Brain pericyte (primary cell): ENCODE data around the gene NR1D2.

Experiments
- DNase-seq: peaks from one replicate; pipeline ENCODE4 v3.0.0-alpha.2; 2012; ENCODE audit warnings: low read depth, low spot score

NR1D2 gene

DNA sequence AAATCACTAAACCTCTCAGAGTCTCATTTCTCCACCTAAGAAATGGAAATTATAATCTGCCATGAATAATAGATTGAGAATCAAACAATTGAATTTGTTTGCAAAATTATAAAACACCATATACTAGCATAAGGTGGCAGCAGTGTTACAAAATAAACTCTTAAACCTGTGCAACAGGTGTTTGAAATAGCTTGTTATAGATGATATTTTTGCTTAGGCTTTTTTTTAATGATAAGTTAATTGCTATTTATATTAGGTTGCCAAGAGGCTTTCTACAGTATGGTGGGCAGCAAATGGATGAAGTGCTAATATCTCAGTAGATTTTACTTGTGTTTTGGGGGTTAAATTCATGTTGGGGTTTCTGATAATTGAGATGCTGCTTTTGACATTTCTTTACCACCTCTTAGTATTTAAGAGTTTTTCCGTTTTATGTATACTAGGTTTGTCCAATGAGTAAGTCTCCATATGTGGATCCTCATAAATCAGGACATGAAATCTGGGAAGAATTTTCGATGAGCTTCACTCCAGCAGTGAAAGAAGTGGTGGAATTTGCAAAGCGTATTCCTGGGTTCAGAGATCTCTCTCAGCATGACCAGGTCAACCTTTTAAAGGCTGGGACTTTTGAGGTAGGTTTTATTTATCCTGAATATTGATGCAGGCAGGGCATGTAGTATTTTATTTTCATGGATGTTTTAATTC is 19.6 kb downstream of the NR1D2 start:
- no peak for DNase-seq

DNA sequence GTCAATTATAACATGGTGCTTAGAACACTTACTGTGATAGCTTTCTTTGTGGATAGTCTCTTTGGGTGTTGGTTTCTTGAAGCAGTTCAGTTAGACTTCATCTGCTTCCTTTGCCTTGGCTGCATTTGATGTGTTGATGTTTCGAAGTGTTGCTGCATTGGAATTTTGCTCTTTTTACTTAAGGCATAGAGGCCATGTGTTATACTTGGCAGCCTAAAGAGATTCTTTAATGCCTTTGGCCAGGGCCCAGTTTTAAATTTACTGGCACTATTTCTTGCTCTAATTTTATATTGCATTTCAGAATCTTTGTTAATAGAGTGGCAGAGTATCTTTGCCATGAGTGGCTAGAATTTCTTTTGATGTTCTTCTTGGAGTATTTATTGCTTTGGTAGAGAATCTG is 21.2 kb downstream of the NR1D2 start:
- DNase-seq = no peak

DNA sequence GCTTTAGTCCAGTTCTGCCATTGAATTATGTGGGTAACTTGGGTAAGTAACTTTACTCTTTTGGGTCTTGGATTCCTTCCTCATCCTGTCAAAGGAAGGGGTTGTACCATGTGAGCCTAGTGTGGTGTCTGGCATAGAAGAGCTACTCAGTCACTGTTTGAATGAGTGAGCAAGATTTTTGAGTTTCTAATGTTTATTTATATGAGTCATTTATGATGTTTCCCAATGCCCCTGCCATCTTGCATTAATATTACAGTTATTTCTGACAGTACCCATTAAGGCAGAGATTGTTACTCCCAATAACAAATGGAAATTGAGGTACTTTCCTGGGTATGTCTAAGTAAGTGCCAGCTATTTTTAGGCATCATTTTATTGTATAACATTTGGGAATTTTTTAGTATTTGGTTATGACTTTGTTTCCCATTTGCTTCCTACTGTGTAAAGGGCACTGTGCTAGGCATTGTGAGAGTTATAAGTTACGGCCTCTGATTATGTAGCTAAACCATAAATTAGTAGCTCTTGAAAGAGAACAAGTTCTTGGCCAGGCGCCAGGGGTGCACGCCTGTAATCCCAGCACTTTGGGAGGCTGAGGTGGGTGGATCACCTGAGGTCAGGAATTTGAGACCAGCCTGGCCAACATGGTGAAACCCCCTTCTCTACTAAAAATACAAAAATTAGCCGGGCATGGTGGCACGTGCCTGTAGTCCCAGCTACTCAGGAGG is 23.5 kb downstream of the NR1D2 start:
- no peak for DNase-seq

DNA sequence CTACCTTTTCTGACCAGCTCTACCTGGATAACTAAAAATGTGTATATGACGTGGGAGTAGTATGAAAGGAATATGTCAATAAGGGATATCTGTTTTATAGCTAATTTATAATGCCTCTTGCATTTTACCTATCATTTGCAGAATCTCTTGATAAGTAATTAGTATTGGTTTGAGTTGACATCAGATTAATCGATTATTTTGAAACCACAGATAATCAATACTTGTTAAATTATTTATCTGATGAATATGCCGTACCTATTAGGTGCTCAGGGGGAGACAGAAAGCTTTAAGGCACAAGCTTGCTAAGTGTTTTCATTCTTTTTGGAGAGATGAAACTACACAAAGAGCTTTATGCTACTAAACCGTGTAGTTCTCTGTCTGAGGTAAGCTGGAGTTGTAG is 24.3 kb downstream of the NR1D2 start:
- no peak for DNase-seq

DNA sequence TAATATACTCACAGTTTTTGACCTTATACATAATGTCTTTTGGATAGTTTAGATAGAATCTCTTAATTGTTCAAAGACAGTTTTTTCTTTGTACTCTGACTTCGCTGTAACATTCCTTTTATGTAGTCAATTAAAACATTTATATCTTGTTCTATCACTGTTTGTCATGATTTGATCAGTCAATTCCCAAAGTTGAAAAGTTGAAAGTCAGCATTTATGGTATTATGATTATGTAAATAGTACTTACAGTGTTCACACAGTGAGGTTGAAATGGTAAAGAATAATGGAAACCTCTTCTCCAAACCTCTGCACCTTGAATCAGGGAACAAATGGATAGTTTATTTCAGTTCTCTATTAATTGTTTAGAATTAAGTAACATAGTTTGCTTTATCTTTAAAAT is 26.6 kb downstream of the NR1D2 start:
- DNase-seq = no peak

DNA sequence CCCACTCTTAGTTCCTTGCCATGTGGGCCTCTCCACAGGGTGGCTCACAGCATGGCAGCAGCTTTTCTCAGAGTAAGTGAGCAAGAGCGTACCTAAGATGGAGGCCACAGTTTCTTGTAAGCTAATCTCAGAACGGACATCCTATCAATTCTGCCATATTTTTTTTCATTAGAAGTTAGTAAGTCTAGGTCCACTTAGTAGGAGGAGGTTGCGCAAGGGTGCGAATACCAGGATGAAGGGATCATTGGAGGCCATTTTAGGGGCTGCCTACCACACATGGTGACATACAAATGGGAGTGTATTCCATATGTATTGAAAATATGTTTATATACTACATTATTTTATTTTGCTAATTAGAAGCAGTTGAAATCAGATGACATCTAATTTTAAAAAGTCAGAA is 31.5 kb downstream of the NR1D2 start:
- no peak for DNase-seq

DNA sequence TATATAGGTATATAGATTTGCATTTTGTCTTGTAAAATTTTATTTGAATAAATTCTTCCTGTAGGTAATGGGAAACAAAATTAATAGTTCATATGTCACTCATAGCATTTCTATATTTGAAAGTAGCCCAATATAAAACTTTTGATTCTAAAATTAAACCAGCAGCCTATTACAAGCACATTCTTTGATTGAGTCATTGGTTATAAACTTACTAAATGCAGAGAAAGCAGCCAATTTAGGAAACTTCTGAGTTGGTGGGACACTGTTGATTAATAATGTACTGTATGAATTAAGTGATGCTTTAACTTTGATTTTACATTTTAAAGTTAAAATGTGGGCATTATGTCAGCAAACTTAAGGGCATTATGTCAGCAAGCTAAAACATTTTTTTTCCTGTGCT is 34.5 kb downstream of the NR1D2 start:
- DNase-seq = no peak

DNA sequence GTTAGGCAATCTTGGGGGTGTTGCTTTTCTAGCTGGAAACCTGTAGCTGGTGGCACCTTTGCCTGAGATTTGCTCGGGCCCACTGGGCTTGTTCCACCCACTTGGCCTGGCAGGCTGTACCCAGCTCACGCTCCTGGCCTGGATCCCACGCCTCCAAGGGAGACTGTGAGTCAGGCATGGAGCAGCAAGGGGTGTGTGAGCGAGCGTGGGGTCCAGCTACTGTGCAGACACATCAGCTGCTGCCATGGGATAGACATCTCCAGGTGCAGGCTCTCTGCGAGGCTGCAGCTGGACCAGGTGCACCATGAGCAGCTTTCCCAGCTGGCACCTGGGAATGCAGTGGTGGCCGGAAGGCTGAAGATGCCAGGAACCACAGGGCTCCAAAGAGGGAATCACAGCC is 36.0 kb downstream of the NR1D2 start:
- no peak for DNase-seq

DNA sequence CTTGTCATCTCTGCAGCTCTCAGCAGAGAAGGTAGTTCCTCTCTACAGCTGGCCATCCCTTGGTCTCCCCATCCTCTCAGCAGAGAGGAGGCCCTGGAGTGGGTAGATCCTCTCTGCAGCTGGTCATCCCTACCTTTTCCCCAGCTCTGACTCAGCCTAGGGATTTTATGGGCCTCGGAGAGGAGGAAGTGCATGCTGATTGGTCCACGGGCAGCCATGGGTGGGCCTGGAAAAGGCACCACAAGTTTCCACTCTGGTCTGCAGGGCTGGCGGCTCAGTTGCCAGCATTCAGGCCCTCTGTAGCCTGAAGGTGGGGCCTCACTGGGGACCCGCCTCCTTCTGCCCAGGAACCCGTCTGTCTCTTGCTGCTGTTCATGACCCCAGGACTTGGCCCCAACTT is 36.9 kb downstream of the NR1D2 start:
- DNase-seq = no peak

DNA sequence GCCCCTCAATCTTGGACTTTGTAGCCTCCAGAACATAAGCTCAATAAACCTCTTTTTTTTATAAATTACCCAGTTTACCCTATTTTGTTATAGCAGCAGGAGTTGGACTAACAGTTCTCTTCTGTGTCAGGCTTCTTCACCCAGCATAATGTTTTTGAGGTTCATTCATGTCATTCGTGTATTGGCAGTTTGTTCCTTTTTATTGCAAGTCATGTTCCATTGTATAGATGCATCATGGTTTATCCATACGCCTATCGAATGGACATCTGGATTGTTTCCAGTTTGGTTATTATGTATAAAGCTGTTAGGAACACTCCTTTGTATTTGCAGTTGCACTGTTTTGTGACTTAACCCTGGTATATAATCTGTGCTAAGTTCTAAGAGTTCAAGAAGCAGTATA is 39.8 kb downstream of the NR1D2 start:
- DNase-seq = no peak

DNA sequence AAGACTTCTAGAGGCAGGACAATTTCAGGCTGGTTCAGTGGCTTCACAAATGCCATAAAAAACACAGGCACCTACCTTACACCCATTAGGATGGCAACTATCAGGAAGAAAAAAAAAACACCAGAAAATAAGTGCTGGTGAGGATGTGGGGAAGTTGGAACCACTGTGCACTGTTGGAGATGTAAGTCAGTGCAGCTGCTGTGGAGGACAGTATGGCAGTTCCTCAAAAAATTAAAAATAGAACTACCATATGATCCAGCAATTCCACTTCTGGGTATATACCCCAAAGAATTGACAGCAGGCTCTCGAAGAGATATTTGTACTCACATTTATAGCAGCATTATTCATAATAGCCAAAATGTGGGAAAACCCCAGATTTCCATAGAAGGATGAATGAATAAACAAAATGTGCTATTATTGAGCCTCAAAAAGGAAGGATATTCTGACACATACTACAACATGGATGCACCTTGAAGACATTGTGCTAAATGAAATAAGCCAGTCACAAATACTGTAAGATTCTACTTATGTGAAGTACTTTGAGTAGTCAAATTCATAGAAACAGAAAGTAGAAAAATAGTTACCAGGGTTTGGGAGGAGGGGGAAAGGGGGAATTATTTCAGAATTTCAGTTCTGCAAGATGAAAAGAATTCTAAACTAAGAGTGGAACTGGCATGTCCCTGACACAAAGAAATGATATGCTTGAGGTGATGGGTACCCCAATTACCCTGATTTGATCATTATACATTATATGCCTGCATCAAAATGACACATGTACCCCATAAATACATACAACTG is 40.9 kb downstream of the NR1D2 start:
- no peak for DNase-seq

DNA sequence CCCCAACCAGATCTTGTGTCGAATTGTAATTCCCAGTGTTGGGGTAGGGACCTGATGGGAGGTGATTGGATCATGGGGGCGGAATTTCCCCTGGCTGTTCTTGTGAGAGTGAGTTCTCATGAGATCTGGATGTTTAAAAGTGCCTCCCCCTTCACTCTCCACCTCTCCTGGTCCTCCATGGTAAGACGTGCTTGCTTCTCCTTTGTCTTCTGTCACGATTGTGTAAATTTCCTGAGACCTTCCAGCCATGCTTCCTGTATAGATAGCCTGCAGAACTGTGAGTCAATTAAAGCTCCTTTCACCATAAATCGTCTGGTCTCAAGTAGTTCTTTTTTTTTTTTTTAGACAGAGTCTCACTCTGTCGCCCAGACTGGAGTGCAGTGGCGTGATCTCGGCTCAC is 42.3 kb downstream of the NR1D2 start:
- DNase-seq = no peak

DNA sequence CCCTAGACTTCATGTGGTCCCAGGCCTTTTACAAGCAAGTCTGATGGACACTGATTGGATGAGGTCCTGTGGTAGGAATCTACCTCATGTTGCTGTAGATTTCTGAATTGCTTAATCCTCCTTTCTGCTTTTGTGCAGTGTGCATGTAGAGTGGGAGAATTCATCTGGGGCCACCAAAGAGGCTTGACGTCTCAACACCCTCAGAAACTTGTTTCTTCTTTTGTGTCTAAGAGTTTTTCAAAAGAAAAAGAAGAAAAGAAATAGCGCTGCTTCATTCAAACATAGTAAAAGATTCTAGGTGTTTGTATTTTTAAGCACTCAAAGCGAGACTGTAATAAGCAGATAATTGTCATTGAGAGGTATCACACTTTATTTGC is 46.2 kb downstream of the NR1D2 start:
- no peak for DNase-seq

DNA sequence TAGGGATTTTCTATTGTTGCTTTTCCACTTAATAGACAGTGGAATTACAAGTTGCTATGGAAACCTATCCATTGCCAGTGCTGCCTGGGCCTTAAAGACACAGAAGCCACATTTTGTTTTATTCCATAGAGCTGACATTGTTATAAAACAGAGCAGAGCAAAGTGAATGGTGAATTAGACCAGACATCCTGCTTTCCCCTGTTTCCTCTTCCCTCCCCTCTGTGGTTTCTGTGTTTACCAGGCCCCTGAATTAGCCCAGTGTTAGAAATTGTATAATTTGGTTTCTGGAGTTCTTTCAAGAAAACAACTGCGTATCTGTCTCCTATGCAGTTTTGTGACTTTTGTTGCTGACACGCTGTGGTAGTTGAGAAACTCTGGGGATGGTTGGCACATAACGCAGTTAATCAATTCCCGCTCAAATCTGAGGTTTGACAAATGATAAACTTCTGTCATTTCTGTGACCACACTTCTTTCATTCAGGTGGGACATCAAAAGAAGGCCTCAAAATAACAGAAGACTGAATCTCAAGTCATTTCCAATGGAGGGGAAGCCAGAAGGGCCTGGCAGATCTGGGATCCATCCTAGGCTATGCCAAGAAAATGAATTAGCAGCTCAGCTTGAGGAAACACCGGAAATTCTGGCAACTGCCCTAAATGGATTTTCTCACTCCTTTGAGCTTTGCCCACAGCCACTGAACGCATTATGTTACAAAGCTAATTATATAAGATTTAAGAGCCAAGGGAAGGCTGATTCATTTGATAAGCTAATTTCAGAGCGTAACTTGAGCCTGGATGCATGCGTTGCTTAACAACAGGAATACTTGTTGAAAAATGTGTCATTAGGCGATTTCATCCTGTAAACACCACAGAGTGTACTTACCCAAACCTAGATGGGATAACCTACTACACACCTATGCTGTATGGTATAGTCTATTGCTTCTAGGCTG is 46.9 kb downstream of the NR1D2 start:
- DNase-seq = no peak

DNA sequence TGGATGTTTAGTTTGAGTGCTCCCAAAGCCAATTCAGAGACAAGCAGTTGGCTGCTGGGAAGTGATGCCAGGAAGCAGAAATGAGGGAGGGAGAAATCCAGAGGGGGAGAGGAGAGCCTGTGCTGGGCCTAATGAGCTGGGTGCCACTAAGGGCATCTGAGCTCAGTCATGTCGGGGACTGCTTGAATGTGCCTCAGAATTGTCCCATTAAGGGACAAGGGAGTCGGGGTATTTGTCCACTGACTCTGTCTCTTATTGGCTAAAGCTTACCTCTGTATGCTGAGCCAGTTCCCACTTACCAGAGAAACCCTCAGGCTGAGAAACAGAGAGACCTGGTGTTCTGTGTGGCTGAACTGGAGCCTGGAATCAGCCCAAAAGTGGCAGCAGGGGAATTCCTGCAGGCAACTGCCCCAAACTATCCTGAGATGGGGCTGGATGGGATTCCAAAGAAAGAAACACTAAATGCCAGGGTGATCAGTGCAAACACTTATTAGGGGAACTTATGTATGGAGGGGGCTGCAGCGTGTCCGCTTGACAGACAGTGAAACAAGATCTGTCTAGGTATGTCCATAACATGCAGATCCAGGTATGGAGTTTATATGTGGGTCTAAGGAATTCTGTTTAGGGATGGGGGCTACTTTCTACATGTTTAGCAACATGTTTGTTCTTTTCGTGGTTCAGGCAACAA is 48.6 kb downstream of the NR1D2 start:
- no peak for DNase-seq

DNA sequence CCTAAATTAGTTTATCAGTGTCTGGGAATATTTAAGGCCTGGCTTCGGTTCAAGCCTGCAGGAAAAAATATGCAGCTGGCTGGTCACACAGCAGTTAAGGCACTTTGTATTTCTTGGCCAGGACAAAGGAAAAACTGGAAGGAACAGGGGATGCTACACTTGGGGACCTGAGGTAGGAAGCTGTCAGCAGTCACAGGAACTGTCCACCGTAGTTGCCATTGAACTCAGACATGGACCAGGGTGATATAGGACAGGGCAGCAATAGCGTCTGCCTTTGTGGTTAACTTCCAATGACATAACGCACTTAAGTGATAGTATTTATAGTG is 49.1 kb downstream of the NR1D2 start:
- no peak for DNase-seq

DNA sequence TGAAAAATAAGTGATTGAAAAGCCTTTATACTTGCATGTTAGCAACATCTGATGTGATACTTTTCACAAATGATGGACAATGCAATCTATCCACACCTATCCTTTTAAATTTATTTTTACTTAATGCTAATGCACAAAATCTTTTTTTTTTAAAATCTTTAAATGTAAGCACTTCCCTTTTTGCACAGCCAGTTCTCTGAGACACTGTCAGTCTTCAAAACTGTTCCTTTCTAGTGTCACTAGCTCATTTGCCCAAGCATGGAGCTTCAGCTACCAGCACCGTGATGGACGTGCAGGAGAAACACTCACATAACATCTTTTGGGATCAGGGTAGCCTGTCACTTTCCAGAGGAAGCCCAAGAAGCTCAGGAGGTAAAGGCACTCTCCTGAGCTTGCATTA is 50.1 kb downstream of the NR1D2 start:
- DNase-seq = no peak

DNA sequence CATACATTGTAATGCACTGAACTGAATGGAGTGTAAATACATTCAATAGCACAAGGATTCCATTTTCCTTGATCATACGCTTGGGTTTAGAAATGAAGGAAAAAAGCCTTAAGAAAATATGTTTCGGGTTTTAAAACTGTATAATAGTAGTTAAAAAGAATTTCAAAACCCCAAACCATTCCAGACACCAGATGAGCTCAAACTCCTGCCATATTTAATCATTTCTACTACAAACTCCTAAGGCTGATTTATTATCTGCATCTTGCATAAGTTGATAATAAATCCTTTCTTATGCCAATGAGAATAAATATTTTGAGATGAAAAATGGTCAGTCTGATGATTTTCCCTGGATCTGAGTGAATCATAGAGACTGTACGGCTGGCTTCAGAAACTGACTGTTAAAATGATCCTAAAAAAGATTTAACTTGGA is 51.0 kb downstream of the NR1D2 start:
- DNase-seq = no peak

DNA sequence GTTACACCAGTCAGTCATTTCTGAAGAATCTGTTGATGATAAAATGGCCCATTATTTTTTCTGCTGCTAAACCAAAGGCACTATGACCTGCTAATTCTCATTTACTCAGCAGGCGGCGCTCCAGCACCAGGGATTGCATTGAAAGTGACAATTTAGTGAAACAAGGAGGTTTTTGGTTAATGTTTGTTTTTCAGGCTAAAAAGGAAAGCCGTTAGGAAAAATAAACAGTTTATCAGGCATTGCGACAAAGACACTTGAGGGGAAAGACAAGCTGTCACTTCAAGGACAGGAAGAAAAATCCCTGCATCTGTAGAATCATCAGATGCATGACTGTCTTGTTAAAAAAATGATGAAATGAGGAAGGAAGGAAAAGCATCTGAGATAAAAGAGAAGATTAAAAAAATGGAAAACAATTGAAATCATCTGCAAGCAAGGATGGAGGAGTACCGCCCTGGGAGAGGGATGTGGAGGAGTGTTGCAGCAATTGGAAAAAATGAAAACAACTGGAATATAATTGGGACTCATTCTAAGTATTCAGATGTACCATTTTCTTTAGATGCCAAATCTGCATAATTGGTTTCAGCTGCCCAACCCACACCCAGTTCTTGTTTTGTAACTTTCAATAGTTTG is 54.0 kb downstream of the NR1D2 start:
- DNase-seq = no peak

DNA sequence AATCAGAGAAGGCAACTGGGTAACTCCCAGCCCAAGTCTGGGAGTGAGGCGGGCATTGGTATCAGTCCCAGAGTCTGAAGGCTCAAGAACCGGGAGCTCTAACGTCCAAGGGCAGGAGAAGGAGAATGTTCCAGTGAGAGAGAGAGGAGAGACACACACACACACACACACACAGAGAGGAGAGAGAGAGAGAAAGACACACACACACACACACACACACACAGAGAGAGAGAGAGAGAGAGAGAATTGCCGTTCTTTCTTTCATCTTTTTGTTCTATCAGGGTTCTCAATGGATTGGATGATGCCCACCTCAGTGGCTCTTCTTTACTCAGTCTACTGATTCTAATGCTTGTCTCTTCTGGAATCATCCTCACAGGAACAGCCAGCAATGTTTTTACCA is 57.0 kb downstream of the NR1D2 start:
- DNase-seq = no peak

DNA sequence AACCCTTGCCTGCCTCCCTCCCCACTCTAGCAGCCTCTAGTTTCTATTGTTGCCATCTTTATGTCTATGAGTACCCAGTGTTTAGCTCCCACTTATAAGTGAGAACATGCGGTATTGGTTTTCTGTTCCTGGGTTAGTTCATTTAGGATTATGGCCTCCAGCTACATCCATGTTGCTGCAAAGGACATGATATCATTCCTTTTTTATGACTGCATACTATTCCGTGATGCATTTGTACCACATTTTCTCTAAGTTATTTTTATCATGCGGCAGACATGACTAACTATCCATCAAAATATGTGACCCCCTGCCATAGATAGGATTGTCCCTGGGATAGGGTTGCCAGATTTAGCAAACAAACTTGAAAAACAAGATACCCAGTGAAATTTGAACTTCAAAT is 58.4 kb downstream of the NR1D2 start:
- DNase-seq = no peak
